Measurements from ENCODE around the gene CCDC85C.

Gene CCDC85C

GRCh38 chr14:99624024-99624423 lies 20.0 kb upstream of the CCDC85C start:
- no peak for TF ChIP-seq CTCF (IDR thresholded peaks at IDR 0.05; ENCODE audit: low read depth, low read length)
- no peak overlapping the region for H3K4me3 ChIP-seq (ENCODE audit: low read depth, low read length)

- H3K4me3 ChIP-seq (ENCODE audit: low read depth, low read length), result no peak overlapping the region
- no peak for TF ChIP-seq CTCF (IDR thresholded peaks at IDR 0.05; ENCODE audit: low read depth, low read length)
Observed at GRCh38 chr14:99621948-99622347, 17.9 kb upstream of the CCDC85C start.

- no peak for TF ChIP-seq CTCF (IDR thresholded peaks at IDR 0.05; ENCODE audit: low read depth, low read length)
- no peak overlapping the region for H3K4me3 ChIP-seq (ENCODE audit: low read depth, low read length)
Observed at GRCh38 chr14:99619835-99620834, 16.1 kb upstream of the CCDC85C start.

GRCh38 chr14:99616832-99617800 lies 13.1 kb upstream of the CCDC85C start:
- TF ChIP-seq CTCF (IDR thresholded peaks at IDR 0.05; ENCODE audit: low read depth, low read length), result no peak
- H3K4me3 ChIP-seq (ENCODE audit: low read depth, low read length), result no peak overlapping the region

GRCh38 chr14:99615497-99616157 lies 11.6 kb upstream of the CCDC85C start:
- TF ChIP-seq CTCF (IDR thresholded peaks at IDR 0.05; ENCODE audit: low read depth, low read length), result no peak
- H3K4me3 ChIP-seq (ENCODE audit: low read depth, low read length), result no peak overlapping the region

- no peak overlapping the region for H3K4me3 ChIP-seq (ENCODE audit: low read depth, low read length)
- TF ChIP-seq CTCF (IDR thresholded peaks at IDR 0.05; ENCODE audit: low read depth, low read length), result no peak
Observed at GRCh38 chr14:99612738-99613330, 8.8 kb upstream of the CCDC85C start.
